Measurements from ENCODE around the gene IRS2.

The IRS2 gene

GRCh38 chr13:109724603-109725002 is 61.8 kb downstream of the IRS2 start:
- Histone ChIP-seq H3K9ac (ENCODE audit: low read length) (no peak overlapping the region), H2AFZ (ENCODE audit: low read depth, low read length, severe bottlenecking) (no peak overlapping the region), H3F3A (ENCODE audit: insufficient read depth) (no peaks in the 10 kb centered on the region), H3K9me2 (replicated peaks; ENCODE audit: insufficient read depth, low read length) (no peaks in the 10 kb centered on the region), H3K4me2 (ENCODE audit: low read depth, low read length, poor library complexity, severe bottlenecking) (no peak overlapping the region), H3K4me3 (ENCODE audit: insufficient read depth, low read length, poor library complexity, severe bottlenecking) (no peak overlapping the region), H3K36me3 (ENCODE audit: low read length) (no peaks in the 10 kb centered on the region), H3K27ac (ENCODE audit: low read depth, low read length) (no peak overlapping the region), H3K9me3 (ENCODE audit: insufficient read depth, low read length) (no peaks in the 10 kb centered on the region), H3K27me3 (ENCODE audit: low read length) (no peaks in the 10 kb centered on the region), H3K79me2 (ENCODE audit: insufficient read depth, low read length) (no peaks in the 10 kb centered on the region), H4K20me1 (ENCODE audit: low read depth, low read length) (no peaks in the 10 kb centered on the region)
- TF ChIP-seq CTCF (IDR thresholded peaks at IDR 0.05; ENCODE audit: insufficient read depth, low read length, poor library complexity, severe bottlenecking) (no peak), EZH2phosphoT487 (conservative IDR thresholded peaks at IDR 0.05; ENCODE audit: low read length) (no peak)

- H3K9me2 ChIP-seq (replicated peaks; ENCODE audit: insufficient read depth, low read length), result no peaks in the 10 kb centered on the region
- no peaks in the 10 kb centered on the region for H3F3A ChIP-seq (ENCODE audit: insufficient read depth)
- H3K36me3 ChIP-seq (ENCODE audit: low read length), result no peaks in the 10 kb centered on the region
- no peaks in the 10 kb centered on the region for H3K27me3 ChIP-seq (ENCODE audit: low read length)
- H3K27ac ChIP-seq (ENCODE audit: low read depth, low read length), result no peak overlapping the region
- no peaks in the 10 kb centered on the region for H3K79me2 ChIP-seq (ENCODE audit: insufficient read depth, low read length)
- no peak overlapping the region for H3K4me3 ChIP-seq (ENCODE audit: insufficient read depth, low read length, poor library complexity, severe bottlenecking)
- H2AFZ ChIP-seq (ENCODE audit: low read depth, low read length, severe bottlenecking), result no peak overlapping the region
- TF ChIP-seq CTCF (IDR thresholded peaks at IDR 0.05; ENCODE audit: insufficient read depth, low read length, poor library complexity, severe bottlenecking), result no peak
- TF ChIP-seq EZH2phosphoT487 (conservative IDR thresholded peaks at IDR 0.05; ENCODE audit: low read length), result no peak
- no peaks in the 10 kb centered on the region for H3K9me3 ChIP-seq (ENCODE audit: insufficient read depth, low read length)
- H3K4me2 ChIP-seq (ENCODE audit: low read depth, low read length, poor library complexity, severe bottlenecking), result no peak overlapping the region
- H3K9ac ChIP-seq (ENCODE audit: low read length), result no peak overlapping the region
- no peaks in the 10 kb centered on the region for H4K20me1 ChIP-seq (ENCODE audit: low read depth, low read length)
Observed at GRCh38 chr13:109723046-109723445, 63.3 kb downstream of the IRS2 start.

GRCh38 chr13:109722068-109722467 is 64.3 kb downstream of the IRS2 start:
- H3K9me2 ChIP-seq (replicated peaks; ENCODE audit: insufficient read depth, low read length), result no peaks in the 10 kb centered on the region

More at GRCh38 chr13:109722068-109722467, 64.3 kb downstream of the IRS2 start:
- Histone ChIP-seq H3K79me2 (ENCODE audit: insufficient read depth, low read length) (no peaks in the 10 kb centered on the region), H3K4me2 (ENCODE audit: low read depth, low read length, poor library complexity, severe bottlenecking) (no peak overlapping the region), H3K4me3 (ENCODE audit: insufficient read depth, low read length, poor library complexity, severe bottlenecking) (no peak overlapping the region), H3K9ac (ENCODE audit: low read length) (no peak overlapping the region), H4K20me1 (ENCODE audit: low read depth, low read length) (no peaks in the 10 kb centered on the region), H3K27me3 (ENCODE audit: low read length) (no peaks in the 10 kb centered on the region), H3K9me3 (ENCODE audit: insufficient read depth, low read length) (no peaks in the 10 kb centered on the region), H3F3A (ENCODE audit: insufficient read depth) (no peaks in the 10 kb centered on the region), H3K36me3 (ENCODE audit: low read length) (no peaks in the 10 kb centered on the region), H2AFZ (ENCODE audit: low read depth, low read length, severe bottlenecking) (no peak overlapping the region), H3K27ac (ENCODE audit: low read depth, low read length) (no peak overlapping the region)
- no peak for TF ChIP-seq EZH2phosphoT487 (conservative IDR thresholded peaks at IDR 0.05; ENCODE audit: low read length)
- no peak for TF ChIP-seq CTCF (IDR thresholded peaks at IDR 0.05; ENCODE audit: insufficient read depth, low read length, poor library complexity, severe bottlenecking)
